Measurements from ENCODE around the gene SPI1. TPM values are rescaled to one million over a fixed set of nuclear protein-coding genes. Genes with fewer than 3 reads are reported as not detected.

The SPI1 gene
- total RNA-seq, 1 donor from 2014 or later: 98.2 TPM

GRCh38 chr11:47417712-47418111 lies 39.4 kb upstream of the SPI1 start:
- TF ChIP-seq CTCF (IDR thresholded peaks at IDR 0.05): no peak
- Histone ChIP-seq H3K27me3 (no peaks in the 10 kb centered on the region), H3K4me3 (no peak overlapping the region), H3K36me3 (peaks cover 65 to 82% of the 10 kb centered on the region in 2 donors), H3K9me3 (no peaks in the 10 kb centered on the region), H3K4me1 (peaks cover 11 to 26% of the 10 kb centered on the region in 2 donors), H3K27ac (peak overlapping the region; percentile 4 to 22)
- intact Hi-C loops (cut with DNase I): loop anchor here (10.0 kb wide), 2 partner anchors 503 to 1573 kb away; partner anchors contain the start of genes CRY2 and LRP4
- DNase-seq (ENCODE audit: low spot score in 2 of 2): no peak

- H3K27me3 ChIP-seq: no peaks in the 10 kb centered on the region
- H3K9me3 ChIP-seq: no peaks in the 10 kb centered on the region
- peaks cover 11 to 31% of the 10 kb centered on the region in 2 donors for H3K4me1 ChIP-seq
- peaks cover 64 to 79% of the 10 kb centered on the region in 2 donors for H3K36me3 ChIP-seq
- TF ChIP-seq CTCF (IDR thresholded peaks at IDR 0.05): no peak
- H3K27ac ChIP-seq: peak overlapping the region; percentile 85 to 91
- intact Hi-C loops (cut with DNase I): loop anchor here (1.0 to 10.0 kb wide), 3 partner anchors 10 to 1571 kb away; partner anchors contain the start of genes CRY2, LRP4 and PSMC3
- H3K4me3 ChIP-seq: peak overlapping the region in 1 of 2 donors; percentile 12
- peak; percentile 60 to 95 for DNase-seq (ENCODE audit: low spot score in 2 of 2)
These were observed 37.7 kb upstream of the SPI1 start for GRCh38 chr11:47415949-47416472.

GRCh38 chr11:47415091-47415854 lies 36.9 kb upstream of the SPI1 start:
- Histone ChIP-seq H3K27me3 (no peaks in the 10 kb centered on the region), H3K4me3 (peak overlapping the region in 1 of 2 donors; percentile 12), H3K4me1 (peaks cover 11 to 37% of the 10 kb centered on the region in 2 donors), H3K9me3 (no peaks in the 10 kb centered on the region), H3K36me3 (peaks cover 64 to 75% of the 10 kb centered on the region in 2 donors), H3K27ac (peak overlapping the region; percentile 85 to 91)
- intact Hi-C loops (cut with DNase I): loop anchor here (10.0 kb wide), 2 partner anchors 500 to 1570 kb away; partner anchors contain the start of genes CRY2 and LRP4
- no peak for TF ChIP-seq CTCF (IDR thresholded peaks at IDR 0.05)
- no peak for DNase-seq (ENCODE audit: low spot score in 2 of 2)

- TF ChIP-seq CTCF (IDR thresholded peaks at IDR 0.05): no peak
- no peaks in the 10 kb centered on the region for H3K9me3 ChIP-seq
- intact Hi-C loops (cut with DNase I): loop anchor here (10.0 kb wide), 2 partner anchors 500 to 1570 kb away; partner anchors contain the start of genes CRY2 and LRP4
- H3K36me3 ChIP-seq: peaks cover 58 to 70% of the 10 kb centered on the region in 2 donors
- H3K27ac ChIP-seq: peak overlapping the region; percentile 85 to 91
- no peak for DNase-seq (ENCODE audit: low spot score in 2 of 2)
- H3K4me1 ChIP-seq: peaks cover 17 to 43% of the 10 kb centered on the region in 2 donors
- H3K27me3 ChIP-seq: no peaks in the 10 kb centered on the region
- H3K4me3 ChIP-seq: no peak overlapping the region
These were observed 36.3 kb upstream of the SPI1 start for GRCh38 chr11:47414685-47415070.

GRCh38 chr11:47413908-47414684 lies 35.7 kb upstream of the SPI1 start:
- Histone ChIP-seq H3K4me1 (peaks cover 21 to 47% of the 10 kb centered on the region in 2 donors), H3K27ac (peak overlapping the region; percentile 85 to 91), H3K36me3 (peaks cover 54 to 64% of the 10 kb centered on the region in 2 donors), H3K27me3 (no peaks in the 10 kb centered on the region), H3K9me3 (no peaks in the 10 kb centered on the region), H3K4me3 (no peak overlapping the region)
- DNase-seq (ENCODE audit: low spot score in 2 of 2): no peak
- intact Hi-C loops (cut with DNase I): loop anchor here (10.0 kb wide), 2 partner anchors 499 to 1569 kb away; partner anchors contain the start of genes CRY2 and LRP4
- no peak for TF ChIP-seq CTCF (IDR thresholded peaks at IDR 0.05)

Measured in ascending aorta (tissue), 2 donors.